Germinal center (tissue), 1 donor: ENCODE measurements around the gene COPE.

ENCODE experiments used
- DNase-seq: peaks from one replicate; pipeline ENCODE4 v3.0.0; 2012; ENCODE audit warnings: mixed read lengths, low spot score

Gene COPE

GRCh38 chr19:18866800-18867123 is 52.4 kb downstream of the COPE start:
- DNase-seq: no peak

- peak; percentile 87 for DNase-seq
These were observed 53.0 kb downstream of the COPE start for GRCh38 chr19:18865973-18866799.

GRCh38 chr19:18865106-18865972 is 53.8 kb downstream of the COPE start:
- DNase-seq: no peak

GRCh38 chr19:18863843-18864362 is 55.3 kb downstream of the COPE start:
- no peak for DNase-seq

- DNase-seq: no peak
These were observed 56.0 kb downstream of the COPE start for GRCh38 chr19:18862976-18863842.

GRCh38 chr19:18861917-18862316 is 57.3 kb downstream of the COPE start:
- no peak for DNase-seq

- DNase-seq: peak; percentile 31
These were observed 58.0 kb downstream of the COPE start for GRCh38 chr19:18861235-18861634.

GRCh38 chr19:18860725-18861124 is 58.5 kb downstream of the COPE start:
- no peak for DNase-seq

- no peak for DNase-seq
These were observed 58.9 kb downstream of the COPE start for GRCh38 chr19:18860302-18860700.

- DNase-seq: no peak
These were observed 59.4 kb downstream of the COPE start for GRCh38 chr19:18859676-18860301.

- no peak for DNase-seq
These were observed 60.1 kb downstream of the COPE start for GRCh38 chr19:18858906-18859646.

- DNase-seq: no peak
These were observed 62.0 kb downstream of the COPE start for GRCh38 chr19:18857223-18857622.

- DNase-seq: no peak
These were observed 62.6 kb downstream of the COPE start for GRCh38 chr19:18856385-18857126.

GRCh38 chr19:18855647-18856384 is 63.4 kb downstream of the COPE start:
- no peak for DNase-seq

- DNase-seq: no peak
These were observed 64.2 kb downstream of the COPE start for GRCh38 chr19:18854982-18855381.

- no peak for DNase-seq
These were observed 65.3 kb downstream of the COPE start for GRCh38 chr19:18853755-18854427.

- DNase-seq: no peak
These were observed 66.5 kb downstream of the COPE start for GRCh38 chr19:18852648-18853047.

- DNase-seq: no peak
These were observed 67.4 kb downstream of the COPE start for GRCh38 chr19:18851673-18852325.
